ENCODE results near the gene VSNL1. TPM values are rescaled to one million over a fixed set of nuclear protein-coding genes. Genes with fewer than 3 reads are reported as not detected.

Gene VSNL1
- total RNA-seq, 1 experiment from 2014 or later: not detected

- TF ChIP-seq EZH2 (IDR thresholded peaks at IDR 0.05; ENCODE audit: low read depth) (no peak), CTCF (conservative IDR thresholded peaks at IDR 0.05) (peak; percentile 95)
- H3K9me2 ChIP-seq (ENCODE audit: insufficient read depth): no peaks in the 10 kb centered on the region
- no TSS peak for BruUV-seq (replicated peaks)
- no peaks in the 10 kb centered on the region for H3K36me3 ChIP-seq (ENCODE audit: low read depth)
- DNase-seq: peak; percentile 32 to 73
- intact Hi-C loops (cut with micrococcal nuclease; ENCODE audit: unreplicated experiment): loop anchor here (2.0 kb wide), 1 partner anchor 105 kb away; the partner anchor contains the start of gene VSNL1
- 0 out of 2 replicates have a peak overlapping the region, but pooled peaks have one; percentile 34 for H2AFZ ChIP-seq
- no peak overlapping the region for H3K4me3 ChIP-seq
- peaks cover 8% of the 10 kb centered on the region; the same call in 1 of the 2 replicates for H3F3A ChIP-seq (ENCODE audit: insufficient read depth, low read depth)
- H4K20me1 ChIP-seq (ENCODE audit: insufficient read depth): no peaks in the 10 kb centered on the region
- peak overlapping the region; percentile 46; the same call in 1 of the 2 replicates for H3K4me2 ChIP-seq
- CTCF ChIA-PET: no interaction called here
- H3K27me3 ChIP-seq (ENCODE audit: insufficient read depth, low read depth): no peaks in the 10 kb centered on the region
- H3K79me2 ChIP-seq (ENCODE audit: low read depth): no peaks in the 10 kb centered on the region
- H3K9me3 ChIP-seq (ENCODE audit: insufficient read depth, low read depth): no peaks in the 10 kb centered on the region
- peak overlapping the region; percentile 55 for H3K27ac ChIP-seq
- POLR2A ChIA-PET (ENCODE audit: unreplicated experiment): no interaction called here
- H3K4me1 ChIP-seq (replicated peaks; ENCODE audit: insufficient read depth): peaks cover 28% of the 10 kb centered on the region
Measured at GRCh38 chr2:17646081-17646554, 105.6 kb downstream of the VSNL1 start.

GRCh38 chr2:17646838-17647701 is 106.6 kb downstream of the VSNL1 start:
- Histone ChIP-seq H3K4me3 (no peak overlapping the region), H3K9me2 (ENCODE audit: insufficient read depth) (no peaks in the 10 kb centered on the region), H2AFZ (0 out of 2 replicates have a peak overlapping the region, but pooled peaks have one; percentile 34), H3K9me3 (ENCODE audit: insufficient read depth, low read depth) (no peaks in the 10 kb centered on the region), H3K27ac (no peak overlapping the region), H3F3A (ENCODE audit: insufficient read depth, low read depth) (peaks cover 8% of the 10 kb centered on the region; the same call in 1 of the 2 replicates), H3K36me3 (ENCODE audit: low read depth) (no peaks in the 10 kb centered on the region), H3K79me2 (ENCODE audit: low read depth) (no peaks in the 10 kb centered on the region), H3K4me2 (no peak overlapping the region), H4K20me1 (ENCODE audit: insufficient read depth) (no peaks in the 10 kb centered on the region), H3K4me1 (replicated peaks; ENCODE audit: insufficient read depth) (peaks cover 28% of the 10 kb centered on the region), H3K27me3 (ENCODE audit: insufficient read depth, low read depth) (no peaks in the 10 kb centered on the region)
- ChIA-PET CTCF (no interaction called here), POLR2A (ENCODE audit: unreplicated experiment) (no interaction called here)
- DNase-seq: no peak
- no TSS peak for BruUV-seq (replicated peaks)
- TF ChIP-seq CTCF (conservative IDR thresholded peaks at IDR 0.05) (no peak), EZH2 (IDR thresholded peaks at IDR 0.05; ENCODE audit: low read depth) (no peak)
- intact Hi-C loops (cut with micrococcal nuclease; ENCODE audit: unreplicated experiment): loop anchor here (2.0 kb wide), 1 partner anchor 106 kb away; the partner anchor contains the start of gene VSNL1

GRCh38 chr2:17648581-17648980 is 108.1 kb downstream of the VSNL1 start:
- DNase-seq: no peak
- TF ChIP-seq CTCF (conservative IDR thresholded peaks at IDR 0.05) (no peak), EZH2 (IDR thresholded peaks at IDR 0.05; ENCODE audit: low read depth) (no peak)
- Histone ChIP-seq H3K27ac (no peak overlapping the region), H3K9me3 (ENCODE audit: insufficient read depth, low read depth) (no peaks in the 10 kb centered on the region), H2AFZ (no peak overlapping the region), H3K79me2 (ENCODE audit: low read depth) (no peaks in the 10 kb centered on the region), H3K27me3 (ENCODE audit: insufficient read depth, low read depth) (no peaks in the 10 kb centered on the region), H3K4me2 (no peak overlapping the region), H3K4me1 (replicated peaks; ENCODE audit: insufficient read depth) (peaks cover 18% of the 10 kb centered on the region), H3K36me3 (ENCODE audit: low read depth) (no peaks in the 10 kb centered on the region), H3K9me2 (ENCODE audit: insufficient read depth) (no peaks in the 10 kb centered on the region), H4K20me1 (ENCODE audit: insufficient read depth) (no peaks in the 10 kb centered on the region), H3F3A (ENCODE audit: insufficient read depth, low read depth) (peaks cover 6% of the 10 kb centered on the region; the same call in 1 of the 2 replicates), H3K4me3 (no peak overlapping the region)
- BruUV-seq (replicated peaks): no TSS peak
- ChIA-PET CTCF (no interaction called here), POLR2A (ENCODE audit: unreplicated experiment) (no interaction called here)
- intact Hi-C loops (cut with micrococcal nuclease; ENCODE audit: unreplicated experiment): no loop called here

All from PC-9 (cell line).